ENCODE data around the gene ACTRT2. TPM values are rescaled to one million over a fixed set of nuclear protein-coding genes. Genes with fewer than 3 reads are reported as not detected.

ACTRT2 gene
- total RNA-seq, 1 experiment from 2014 or later: not detected

DNA sequence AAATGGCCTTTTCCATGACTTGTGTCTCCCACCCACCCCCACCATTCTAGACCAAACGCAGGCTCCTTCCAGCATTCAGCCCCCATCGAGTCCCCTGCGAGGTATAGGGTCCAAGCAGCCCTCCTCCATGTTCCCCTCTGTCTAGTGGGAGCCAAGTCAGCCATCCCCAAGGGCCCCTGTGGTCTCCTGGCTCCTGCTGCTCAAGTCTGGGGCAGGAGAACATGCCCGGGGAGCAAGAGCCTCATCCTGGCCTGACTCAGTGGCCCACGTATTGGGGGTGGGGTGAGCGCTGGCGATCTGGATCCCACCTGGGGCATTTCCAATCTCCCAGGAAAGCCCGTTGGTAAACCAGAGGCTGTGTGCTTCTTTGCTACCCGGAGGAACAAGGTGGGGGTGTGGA, 43.6 kb downstream of the ACTRT2 start:
- TF ChIP-seq, protein P1, sequence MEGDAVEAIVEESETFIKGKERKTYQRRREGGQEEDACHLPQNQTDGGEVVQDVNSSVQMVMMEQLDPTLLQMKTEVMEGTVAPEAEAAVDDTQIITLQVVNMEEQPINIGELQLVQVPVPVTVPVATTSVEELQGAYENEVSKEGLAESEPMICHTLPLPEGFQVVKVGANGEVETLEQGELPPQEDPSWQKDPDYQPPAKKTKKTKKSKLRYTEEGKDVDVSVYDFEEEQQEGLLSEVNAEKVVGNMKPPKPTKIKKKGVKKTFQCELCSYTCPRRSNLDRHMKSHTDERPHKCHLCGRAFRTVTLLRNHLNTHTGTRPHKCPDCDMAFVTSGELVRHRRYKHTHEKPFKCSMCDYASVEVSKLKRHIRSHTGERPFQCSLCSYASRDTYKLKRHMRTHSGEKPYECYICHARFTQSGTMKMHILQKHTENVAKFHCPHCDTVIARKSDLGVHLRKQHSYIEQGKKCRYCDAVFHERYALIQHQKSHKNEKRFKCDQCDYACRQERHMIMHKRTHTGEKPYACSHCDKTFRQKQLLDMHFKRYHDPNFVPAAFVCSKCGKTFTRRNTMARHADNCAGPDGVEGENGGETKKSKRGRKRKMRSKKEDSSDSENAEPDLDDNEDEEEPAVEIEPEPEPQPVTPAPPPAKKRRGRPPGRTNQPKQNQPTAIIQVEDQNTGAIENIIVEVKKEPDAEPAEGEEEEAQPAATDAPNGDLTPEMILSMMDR (conservative IDR thresholded peaks at IDR 0.05): no peak
- Mint-ChIP-seq H3K27me3 (ENCODE audit: low read depth) (peaks cover 92% of the 10 kb centered on the region), H3K4me1 (peaks cover 5 to 18% of the 10 kb centered on the region in 2 experiments), H3K4me3 (no peak overlapping the region), H3K36me3 (ENCODE audit: insufficient read depth in 1 of 3, low read depth in 3 of 3) (no peaks in the 10 kb centered on the region), H3K9me3 (no peaks in the 10 kb centered on the region), H3K27ac (no peak overlapping the region)
- Histone ChIP-seq H4K20me1 (ENCODE audit: control insufficient read depth, insufficient read depth, insufficient read length) (no peaks in the 10 kb centered on the region), H3K27me3 (ENCODE audit: insufficient read depth, low read length) (peaks cover 69% of the 10 kb centered on the region), H2BK12ac (ENCODE audit: insufficient read length, low read depth, low read length) (no peak overlapping the region), H3K23ac (ENCODE audit: insufficient read length, low read depth, low read length) (no peak overlapping the region), H3K4ac (ENCODE audit: low read depth, low read length) (no peak overlapping the region), H3K4me1 (ENCODE audit: insufficient read depth, low read length) (no peaks in the 10 kb centered on the region), H3K23me2 (ENCODE audit: insufficient read length, low read depth, low read length, poor library complexity, severe bottlenecking) (peaks cover 14% of the 10 kb centered on the region), H3K9ac (ENCODE audit: extremely low read depth, insufficient read length, low read length) (no peak overlapping the region), H3K14ac (ENCODE audit: insufficient read depth, low read length) (no peak overlapping the region), H2BK120ac (ENCODE audit: low read depth, low read length, poor library complexity, severe bottlenecking) (no peak overlapping the region), H2BK20ac (ENCODE audit: low read depth, low read length, poor library complexity, severe bottlenecking) (no peak overlapping the region), H3K27ac (ENCODE audit: insufficient read length, low read depth, low read length) (no peak overlapping the region), H2BK5ac (ENCODE audit: insufficient read length, low read length) (no peak overlapping the region), H3K18ac (ENCODE audit: insufficient read length, low read depth, low read length) (no peak overlapping the region), H2BK15ac (ENCODE audit: low read depth, low read length) (no peak overlapping the region), H3K79me1 (ENCODE audit: insufficient read depth, low read depth, low read length, poor library complexity, severe bottlenecking) (no peaks in the 10 kb centered on the region), H3T11ph (ENCODE audit: low read length) (no peak overlapping the region), H3K79me2 (ENCODE audit: insufficient read depth, low read length) (no peaks in the 10 kb centered on the region), H4K91ac (ENCODE audit: insufficient read length, low read depth, low read length) (no peak overlapping the region), H3K4me2 (ENCODE audit: insufficient read depth, insufficient read length, low read length) (no peak overlapping the region), H2AK5ac (ENCODE audit: insufficient read length, low read length) (no peak overlapping the region), H3K9me3 (ENCODE audit: control insufficient read depth, low read depth, low read length) (no peaks in the 10 kb centered on the region), H3K56ac (ENCODE audit: insufficient read length, low read depth, low read length) (no peak overlapping the region), H4K8ac (replicated peaks; ENCODE audit: insufficient read length, low read depth, low read length) (no peak overlapping the region), H4K5ac (ENCODE audit: insufficient read length, low read depth, low read length) (no peak overlapping the region), H2AFZ (ENCODE audit: low read length) (no peak overlapping the region)
- no peak for DNase-seq
- no CpG with 5 or more reads among the region's 9 CpGs for WGBS (ENCODE audit: extremely low coverage, insufficient read length, low lambda C conversion rate)
